Skeletal muscle satellite cell (primary cell): ENCODE data around the gene ADI1.

Source experiments
- H3K27me3 ChIP-seq: 2 replicates; pipeline ENCODE4 v1.7.0; 2013; ENCODE audit warnings: low read length; ENCODE audit not compliant: control insufficient read depth, insufficient read depth
- H3K36me3 ChIP-seq: 2 replicates; pipeline ENCODE4 v1.7.0; 2013; ENCODE audit warnings: mild to moderate bottlenecking, control low read depth, low read length; ENCODE audit not compliant: insufficient read depth
- H3K4me1 ChIP-seq: 2 replicates; pipeline ENCODE4 v1.7.0; 2013; ENCODE audit warnings: low read length; ENCODE audit not compliant: control insufficient read depth, insufficient read depth
- H3K4me2 ChIP-seq: 2 replicates; pipeline ENCODE4 v1.7.0; 2013; ENCODE audit warnings: mild to moderate bottlenecking, low read length
- H3K4me3 ChIP-seq: 2 replicates; pipeline ENCODE4 v1.7.0; 2013; ENCODE audit warnings: low read length
- H3K9ac ChIP-seq: 2 replicates; pipeline ENCODE4 v1.7.0; 2013; ENCODE audit warnings: mild to moderate bottlenecking, low read depth, low read length, moderate library complexity
- H3K9me3 ChIP-seq: replicated peaks from 2 replicates; pipeline ENCODE4 v1.7.0; 2013; ENCODE audit warnings: mild to moderate bottlenecking, control low read depth, low read length

ADI1 gene

DNA sequence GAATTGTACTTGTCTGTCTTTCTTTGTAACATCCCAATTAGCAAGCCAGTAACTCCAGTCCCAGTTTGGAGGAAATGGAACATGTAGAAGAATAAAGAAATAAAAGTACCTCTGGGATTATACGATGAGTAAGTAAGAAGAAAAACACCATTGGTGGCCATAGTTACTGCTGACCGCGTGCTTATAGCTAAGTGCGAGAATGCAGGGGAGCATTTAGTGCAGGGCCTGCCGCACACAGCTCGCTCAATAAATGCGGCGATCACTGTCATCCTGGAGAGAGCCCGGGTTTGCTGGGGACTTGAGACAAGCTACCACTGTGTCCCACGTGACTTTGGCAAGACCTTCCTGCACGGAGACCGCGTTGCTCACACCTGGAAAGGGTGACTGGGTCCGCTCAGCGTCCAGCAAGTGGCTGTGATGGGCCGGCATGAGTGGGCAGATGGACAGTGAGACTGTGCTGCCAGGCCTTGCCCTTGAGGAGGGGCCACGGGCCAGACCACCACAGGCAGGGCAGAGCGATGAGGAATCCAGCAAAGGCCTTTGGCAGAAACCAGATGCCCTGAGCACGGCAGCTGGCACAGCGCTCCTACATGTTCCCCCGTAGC lies 54.8 kb downstream of the ADI1 start:
- Histone ChIP-seq H3K9me3 (no peaks in the 10 kb centered on the region), H3K4me1 (peaks cover 45% of the 10 kb centered on the region), H3K27me3 (no peaks in the 10 kb centered on the region), H3K4me2 (no peak overlapping the region), H3K36me3 (peaks cover 40% of the 10 kb centered on the region), H3K4me3 (no peak overlapping the region), H3K9ac (no peak overlapping the region)

DNA sequence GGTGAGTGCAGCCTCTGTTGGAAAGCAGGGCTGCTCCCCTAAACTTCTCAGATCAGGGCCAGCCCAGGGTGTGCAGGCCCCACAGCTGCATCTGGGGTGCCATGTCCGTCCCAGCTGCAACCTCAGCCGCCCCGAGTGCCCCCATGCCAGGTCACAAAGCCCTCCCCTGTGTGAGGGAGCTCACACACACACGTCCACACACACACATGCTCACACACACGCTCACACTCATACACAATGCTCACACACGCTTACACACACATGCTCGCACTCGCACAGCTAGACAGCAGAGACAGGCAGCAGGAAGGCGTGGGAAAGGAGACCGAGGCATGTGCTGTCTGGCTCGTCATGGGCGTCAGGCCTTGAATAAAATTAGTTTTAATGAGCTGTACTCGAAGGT lies 55.4 kb downstream of the ADI1 start:
- H3K9ac ChIP-seq = no peak overlapping the region
- H3K9me3 ChIP-seq = no peaks in the 10 kb centered on the region
- peaks cover 41% of the 10 kb centered on the region for H3K4me1 ChIP-seq
- no peaks in the 10 kb centered on the region for H3K27me3 ChIP-seq
- H3K36me3 ChIP-seq = peaks cover 40% of the 10 kb centered on the region
- no peak overlapping the region for H3K4me2 ChIP-seq
- no peak overlapping the region for H3K4me3 ChIP-seq

DNA sequence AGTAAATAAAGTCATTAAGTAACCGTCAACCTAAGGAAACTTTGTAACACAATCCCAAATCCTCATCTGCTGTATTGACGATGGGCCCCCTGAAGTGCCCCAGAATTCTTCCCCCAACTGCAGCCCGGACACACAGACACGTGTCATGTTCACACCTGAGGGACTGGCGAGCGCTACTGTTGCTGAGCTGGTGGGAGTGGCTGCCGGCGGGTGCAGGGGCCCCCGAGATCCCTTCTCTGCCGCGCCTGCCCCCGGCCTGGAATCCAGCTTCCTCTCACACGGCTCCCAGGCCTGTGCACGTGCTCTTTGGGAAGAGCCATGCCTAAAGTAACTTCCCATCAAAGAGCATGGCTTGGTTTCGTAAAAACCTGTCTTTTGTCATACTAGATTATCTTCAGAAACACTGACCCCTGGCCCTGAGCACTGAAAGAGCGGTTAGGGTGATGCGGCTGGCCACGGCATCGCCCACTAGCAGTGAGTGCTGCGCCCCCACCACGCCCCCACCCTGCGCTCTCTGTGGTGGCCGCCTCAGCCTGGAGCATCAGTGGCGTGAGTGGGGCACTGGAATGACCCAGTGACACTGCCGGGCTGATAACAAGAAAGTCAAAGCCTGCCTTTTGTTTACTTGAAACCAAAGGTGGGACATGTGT lies 56.0 kb downstream of the ADI1 start:
- Histone ChIP-seq H3K9me3 (no peaks in the 10 kb centered on the region), H3K4me1 (peaks cover 37% of the 10 kb centered on the region), H3K9ac (no peak overlapping the region), H3K27me3 (no peaks in the 10 kb centered on the region), H3K4me2 (no peak overlapping the region), H3K36me3 (peaks cover 38% of the 10 kb centered on the region), H3K4me3 (no peak overlapping the region)

DNA sequence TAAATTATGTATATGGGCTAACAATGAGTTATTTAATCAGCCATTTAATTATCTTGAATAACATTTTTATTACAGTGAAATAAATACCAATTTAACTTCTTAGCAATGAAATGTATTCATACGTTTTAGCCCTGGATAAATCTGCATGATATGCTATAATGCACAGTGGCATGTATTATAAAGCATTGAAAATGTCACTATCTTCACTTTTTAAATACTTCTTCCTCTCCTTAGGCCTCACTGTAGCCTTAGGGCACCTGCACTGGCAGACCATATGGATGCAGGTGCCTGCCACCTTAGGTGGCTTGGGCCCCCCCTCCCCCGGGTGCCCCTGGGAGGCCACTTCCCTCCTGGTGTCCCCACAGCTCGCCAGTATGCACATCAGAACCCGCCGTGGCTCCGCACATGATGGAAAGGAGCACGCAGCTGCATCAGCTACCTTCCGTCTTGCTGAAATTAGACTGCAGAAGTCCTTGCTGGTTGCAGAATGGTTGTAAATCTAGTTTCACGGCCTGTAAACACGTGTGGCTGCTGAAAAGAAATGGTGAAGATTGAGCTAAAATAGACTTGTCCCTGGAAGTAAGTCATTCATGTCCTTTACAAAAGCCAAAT lies 56.7 kb downstream of the ADI1 start:
- no peaks in the 10 kb centered on the region for H3K27me3 ChIP-seq
- no peak overlapping the region for H3K4me3 ChIP-seq
- H3K36me3 ChIP-seq = peaks cover 35% of the 10 kb centered on the region
- H3K4me2 ChIP-seq = no peak overlapping the region
- H3K9ac ChIP-seq = no peak overlapping the region
- no peaks in the 10 kb centered on the region for H3K9me3 ChIP-seq
- H3K4me1 ChIP-seq = peaks cover 37% of the 10 kb centered on the region

DNA sequence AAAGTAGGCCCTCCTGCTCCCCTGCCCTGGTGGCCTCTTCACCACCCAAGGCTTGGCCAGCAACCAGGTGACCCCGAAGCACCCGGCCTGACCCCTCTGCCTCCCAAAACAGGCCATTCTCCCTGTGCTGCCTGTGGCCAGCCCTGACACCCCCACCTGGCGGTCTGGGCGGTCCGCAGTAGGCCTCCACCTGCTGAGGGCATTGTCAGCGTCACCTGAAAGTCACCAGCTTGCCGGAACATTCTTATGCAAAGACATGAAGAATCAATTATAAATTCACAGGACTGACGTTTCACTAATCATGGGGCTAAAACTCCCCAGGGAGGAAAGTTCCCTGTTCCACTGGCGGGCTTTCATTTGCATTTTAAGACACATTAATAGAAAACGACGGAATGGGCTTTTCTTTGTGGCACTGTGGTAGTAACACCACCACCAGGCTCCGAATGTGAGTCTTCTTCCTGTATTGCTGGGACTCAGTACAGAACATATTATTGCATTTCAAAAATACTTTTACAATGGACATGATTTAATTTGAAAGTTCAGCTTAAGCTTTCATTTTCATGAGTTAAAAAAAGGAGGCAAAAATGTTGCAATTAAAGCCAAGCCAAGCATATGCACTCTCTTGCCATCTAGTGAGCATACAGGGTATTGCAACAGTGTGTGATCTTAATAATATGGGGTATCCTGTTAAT lies 57.4 kb downstream of the ADI1 start:
- no peak overlapping the region for H3K9ac ChIP-seq
- peak overlapping the region; percentile 39 for H3K4me2 ChIP-seq
- H3K9me3 ChIP-seq = no peaks in the 10 kb centered on the region
- H3K4me3 ChIP-seq = no peak overlapping the region
- peaks cover 30% of the 10 kb centered on the region for H3K36me3 ChIP-seq
- H3K4me1 ChIP-seq = peaks cover 36% of the 10 kb centered on the region
- no peaks in the 10 kb centered on the region for H3K27me3 ChIP-seq

- Histone ChIP-seq H3K9me3 (no peaks in the 10 kb centered on the region), H3K4me1 (peaks cover 28% of the 10 kb centered on the region), H3K4me3 (no peak overlapping the region), H3K27me3 (no peaks in the 10 kb centered on the region), H3K9ac (no peak overlapping the region), H3K36me3 (peaks cover 25% of the 10 kb centered on the region), H3K4me2 (no peak overlapping the region)
Observed at GRCh38 chr2:3460831-3461800, 58.2 kb downstream of the ADI1 start.

- H3K9ac ChIP-seq = no peak overlapping the region
- H3K36me3 ChIP-seq = peaks cover 25% of the 10 kb centered on the region
- no peaks in the 10 kb centered on the region for H3K9me3 ChIP-seq
- no peaks in the 10 kb centered on the region for H3K27me3 ChIP-seq
- H3K4me3 ChIP-seq = no peak overlapping the region
- no peak overlapping the region for H3K4me2 ChIP-seq
- peaks cover 20% of the 10 kb centered on the region for H3K4me1 ChIP-seq
Observed at GRCh38 chr2:3460156-3460555, 59.2 kb downstream of the ADI1 start.

DNA sequence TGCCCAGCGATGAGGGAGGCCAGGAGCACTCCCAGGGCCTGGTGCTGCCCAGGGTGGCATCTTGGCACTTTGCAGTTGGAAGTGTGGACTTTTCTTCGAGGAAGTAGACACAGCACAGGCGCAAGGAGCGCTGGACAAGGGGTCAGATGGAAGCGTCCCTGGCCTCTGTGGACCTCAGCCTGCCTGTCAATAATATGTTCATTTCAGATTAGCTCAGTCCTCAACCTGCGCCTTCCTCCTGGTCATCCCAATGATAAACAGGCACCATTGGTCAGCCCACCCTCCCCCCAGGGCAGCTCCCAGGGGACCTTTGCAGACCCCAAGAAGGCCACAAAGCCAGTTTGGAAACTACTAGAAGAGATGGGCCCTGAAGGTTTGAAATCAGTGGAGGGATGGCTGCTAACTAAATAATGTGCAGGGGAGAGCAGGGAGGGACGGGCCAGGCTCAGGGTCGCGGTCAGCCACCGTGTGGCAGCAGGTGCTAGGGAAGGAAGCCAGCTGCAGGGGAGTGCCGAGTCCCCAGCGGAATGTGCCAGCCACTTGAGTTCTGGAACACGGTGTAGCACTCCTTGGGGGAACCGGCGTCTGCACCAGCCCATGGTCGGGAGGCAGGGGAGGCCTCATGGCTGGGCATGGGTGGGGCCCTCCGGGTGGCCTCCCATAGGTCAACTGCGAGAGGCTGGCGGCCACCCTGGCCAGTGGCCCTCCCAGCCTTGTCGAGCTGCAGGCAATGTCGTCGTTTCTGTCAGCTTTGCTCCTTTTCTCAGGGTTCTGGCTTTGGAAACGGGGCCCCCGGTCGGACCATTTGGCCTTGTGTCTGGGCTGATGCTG lies 59.9 kb downstream of the ADI1 start:
- Histone ChIP-seq H3K27me3 (no peaks in the 10 kb centered on the region), H3K36me3 (peaks cover 20% of the 10 kb centered on the region), H3K4me1 (peaks cover 12% of the 10 kb centered on the region), H3K9me3 (no peaks in the 10 kb centered on the region), H3K9ac (no peak overlapping the region), H3K4me3 (no peak overlapping the region), H3K4me2 (no peak overlapping the region)

GRCh38 chr2:3458396-3459184 lies 60.7 kb downstream of the ADI1 start:
- no peaks in the 10 kb centered on the region for H3K27me3 ChIP-seq
- no peak overlapping the region for H3K4me3 ChIP-seq
- H3K4me2 ChIP-seq = no peak overlapping the region
- no peak overlapping the region for H3K9ac ChIP-seq
- H3K36me3 ChIP-seq = peaks cover 19% of the 10 kb centered on the region
- no peaks in the 10 kb centered on the region for H3K9me3 ChIP-seq
- H3K4me1 ChIP-seq = peaks cover 10% of the 10 kb centered on the region
